ENCODE measurements around the gene OSBPL3. TPM values are rescaled to one million over a fixed set of nuclear protein-coding genes. Genes with fewer than 3 reads are reported as not detected.

Gene OSBPL3
- total RNA-seq, 1 donor: 9.3 TPM

DNA sequence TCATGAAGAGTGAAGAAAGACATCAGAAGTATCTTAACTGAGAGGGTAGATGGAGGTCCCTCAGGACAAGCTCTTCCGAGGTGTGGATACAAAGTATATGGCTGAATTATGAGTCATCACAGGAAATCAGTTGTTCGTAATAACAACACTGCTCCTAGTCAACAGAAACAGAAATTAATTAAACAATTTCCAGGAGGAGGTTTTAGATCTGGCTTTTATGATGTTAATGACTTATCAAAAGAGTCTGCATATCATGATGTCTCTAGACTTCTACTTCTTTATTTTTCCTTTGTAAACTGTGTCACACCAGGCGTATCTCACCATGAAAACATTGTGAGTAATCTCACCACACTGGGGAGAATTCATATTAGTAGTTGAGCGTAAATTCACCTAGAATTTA, 31.2 kb downstream of the OSBPL3 start:
- no peaks in the 10 kb centered on the region for H3K9me3 ChIP-seq (ENCODE audit: low read depth, low read length)
- H3K4me3 ChIP-seq (ENCODE audit: low read length): no peak overlapping the region
- H3K4me1 ChIP-seq (ENCODE audit: insufficient read depth, low read length): no peaks in the 10 kb centered on the region
- H3K27me3 ChIP-seq (ENCODE audit: insufficient read depth, low read length): no peaks in the 10 kb centered on the region

DNA sequence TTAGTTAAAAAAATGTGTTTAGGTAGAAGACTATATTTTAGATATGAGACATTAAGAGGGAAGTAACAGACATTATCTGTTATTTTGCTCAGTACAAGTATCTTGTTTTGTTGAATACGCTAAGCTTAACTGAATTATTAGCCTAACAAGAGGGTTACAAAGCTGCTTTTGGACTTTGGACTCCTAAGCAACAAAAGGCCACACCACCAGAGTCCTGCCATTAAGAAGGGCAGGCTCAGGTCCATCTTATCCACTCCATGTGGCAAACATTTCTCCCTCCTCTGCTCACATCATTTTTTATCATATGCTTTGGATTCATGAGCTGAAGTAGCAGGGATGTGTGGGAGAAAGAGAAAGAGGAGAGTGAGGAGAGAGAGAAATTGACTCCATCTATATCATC, 33.5 kb downstream of the OSBPL3 start:
- no peaks in the 10 kb centered on the region for H3K9me3 ChIP-seq (ENCODE audit: low read depth, low read length)
- H3K27me3 ChIP-seq (ENCODE audit: insufficient read depth, low read length): no peaks in the 10 kb centered on the region
- H3K4me3 ChIP-seq (ENCODE audit: low read length): no peak overlapping the region
- no peaks in the 10 kb centered on the region for H3K4me1 ChIP-seq (ENCODE audit: insufficient read depth, low read length)

DNA sequence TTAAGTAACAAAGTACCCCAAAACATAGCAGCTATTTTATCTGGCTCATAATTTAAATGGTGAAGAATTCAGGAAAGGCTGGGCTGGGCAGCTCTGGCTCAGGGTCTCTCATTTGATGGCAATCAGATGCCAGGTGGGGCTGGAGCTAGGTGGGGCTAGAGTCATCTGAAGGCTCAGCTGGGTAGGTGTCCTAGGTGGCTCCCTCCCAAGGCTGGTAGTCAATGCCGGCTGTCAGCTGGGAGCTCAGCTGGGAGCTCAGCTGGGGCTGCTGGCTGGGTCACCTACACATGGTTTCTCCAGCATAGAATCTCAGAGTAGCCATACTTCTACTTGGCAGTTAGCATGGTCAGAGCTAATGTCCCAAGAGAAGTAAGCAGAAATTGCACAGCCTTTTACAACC, 34.1 kb downstream of the OSBPL3 start:
- no peak overlapping the region for H3K4me3 ChIP-seq (ENCODE audit: low read length)
- H3K4me1 ChIP-seq (ENCODE audit: insufficient read depth, low read length): no peaks in the 10 kb centered on the region
- H3K9me3 ChIP-seq (ENCODE audit: low read depth, low read length): no peaks in the 10 kb centered on the region
- no peaks in the 10 kb centered on the region for H3K27me3 ChIP-seq (ENCODE audit: insufficient read depth, low read length)

GRCh38 chr7:24943096-24943948, 36.7 kb downstream of the OSBPL3 start:
- Histone ChIP-seq H3K4me3 (ENCODE audit: low read length) (no peak overlapping the region), H3K27me3 (ENCODE audit: insufficient read depth, low read length) (no peaks in the 10 kb centered on the region), H3K4me1 (ENCODE audit: insufficient read depth, low read length) (peaks cover 20% of the 10 kb centered on the region), H3K9me3 (ENCODE audit: low read depth, low read length) (no peaks in the 10 kb centered on the region)

- Histone ChIP-seq H3K4me1 (ENCODE audit: insufficient read depth, low read length) (peaks cover 20% of the 10 kb centered on the region), H3K27me3 (ENCODE audit: insufficient read depth, low read length) (no peaks in the 10 kb centered on the region), H3K9me3 (ENCODE audit: low read depth, low read length) (no peaks in the 10 kb centered on the region), H3K4me3 (ENCODE audit: low read length) (no peak overlapping the region)
Measured at GRCh38 chr7:24942226-24942625, 37.8 kb downstream of the OSBPL3 start.

GRCh38 chr7:24939416-24939815, 40.6 kb downstream of the OSBPL3 start:
- Histone ChIP-seq H3K27me3 (ENCODE audit: insufficient read depth, low read length) (no peaks in the 10 kb centered on the region), H3K4me3 (ENCODE audit: low read length) (no peak overlapping the region), H3K4me1 (ENCODE audit: insufficient read depth, low read length) (peaks cover 25% of the 10 kb centered on the region), H3K9me3 (ENCODE audit: low read depth, low read length) (no peaks in the 10 kb centered on the region)

DNA sequence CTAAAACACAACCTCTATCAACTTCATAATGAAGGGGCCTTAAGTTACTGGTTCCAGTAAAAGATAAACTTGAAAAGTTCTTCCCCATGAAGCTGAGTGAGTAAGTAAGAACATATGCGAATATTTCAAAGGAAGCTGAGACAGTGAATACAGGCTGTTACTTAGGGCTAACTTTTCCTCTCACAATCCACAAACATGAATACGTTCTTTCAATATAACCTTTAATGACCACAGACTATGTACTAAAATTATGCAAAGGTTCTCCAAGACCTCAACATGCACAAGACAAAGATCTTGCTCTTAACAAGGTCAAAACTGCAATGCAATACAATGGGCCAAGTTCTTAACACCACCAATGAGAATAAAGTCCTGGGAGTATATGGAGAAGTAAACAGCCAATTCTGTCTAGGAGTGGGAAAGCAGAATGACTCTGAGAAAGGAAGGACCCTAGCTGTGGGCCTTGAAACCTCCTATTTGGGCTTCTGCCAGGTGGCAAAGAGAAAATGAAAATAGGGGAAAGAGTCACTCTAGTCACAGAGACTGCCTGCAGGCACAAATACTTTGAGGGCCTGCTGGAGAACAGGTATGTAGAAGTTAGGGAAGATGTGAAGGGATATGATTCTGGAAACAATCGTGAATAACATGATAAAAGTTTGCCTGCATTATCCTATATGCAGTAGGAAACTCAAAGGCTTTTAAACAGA, 43.7 kb downstream of the OSBPL3 start:
- H3K9me3 ChIP-seq (ENCODE audit: low read depth, low read length): no peaks in the 10 kb centered on the region
- H3K4me3 ChIP-seq (ENCODE audit: low read length): no peak overlapping the region
- H3K27me3 ChIP-seq (ENCODE audit: insufficient read depth, low read length): no peaks in the 10 kb centered on the region
- peaks cover 35% of the 10 kb centered on the region for H3K4me1 ChIP-seq (ENCODE audit: insufficient read depth, low read length)

DNA sequence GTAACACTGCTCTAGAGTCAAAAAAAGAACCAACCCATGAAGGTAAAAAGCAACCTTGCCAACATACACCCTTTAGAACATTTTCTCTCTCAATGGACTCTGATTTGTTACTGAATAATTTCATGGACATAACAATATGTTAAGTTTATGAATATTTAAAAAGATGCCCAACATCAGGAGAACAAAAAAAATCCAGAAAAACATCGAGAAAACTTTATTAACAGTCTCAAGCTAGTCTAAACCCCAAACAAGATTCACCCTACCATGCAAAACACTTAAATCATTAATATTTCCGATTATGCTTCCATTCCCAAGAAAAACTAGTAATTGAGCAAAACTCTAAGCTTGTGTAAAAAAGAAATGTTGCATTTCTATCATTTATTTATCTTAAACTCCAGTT, 46.7 kb downstream of the OSBPL3 start:
- H3K27me3 ChIP-seq (ENCODE audit: insufficient read depth, low read length): no peaks in the 10 kb centered on the region
- H3K4me1 ChIP-seq (ENCODE audit: insufficient read depth, low read length): peaks cover 15% of the 10 kb centered on the region
- H3K4me3 ChIP-seq (ENCODE audit: low read length): no peak overlapping the region
- no peaks in the 10 kb centered on the region for H3K9me3 ChIP-seq (ENCODE audit: low read depth, low read length)

DNA sequence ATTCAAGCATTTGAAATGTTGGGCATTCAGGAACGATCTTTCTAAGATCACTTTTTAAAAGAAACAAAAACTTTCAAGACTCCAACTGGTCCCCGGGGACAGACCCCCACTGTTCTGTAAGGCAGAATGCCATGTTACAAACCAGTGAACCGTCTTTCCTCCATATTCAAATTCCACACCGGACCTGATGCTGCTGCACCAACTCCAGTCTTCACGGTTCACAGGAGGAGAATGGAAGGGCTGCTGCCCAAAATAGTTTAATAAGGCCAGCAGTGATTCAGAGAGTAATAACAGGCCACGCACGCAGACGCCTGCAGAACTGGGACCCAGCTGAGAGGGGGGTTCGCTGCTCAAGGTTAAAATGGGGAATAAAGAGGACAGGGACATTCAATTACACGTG, 47.2 kb downstream of the OSBPL3 start:
- Histone ChIP-seq H3K4me3 (ENCODE audit: low read length) (no peak overlapping the region), H3K9me3 (ENCODE audit: low read depth, low read length) (no peaks in the 10 kb centered on the region), H3K27me3 (ENCODE audit: insufficient read depth, low read length) (no peaks in the 10 kb centered on the region), H3K4me1 (ENCODE audit: insufficient read depth, low read length) (peaks cover 15% of the 10 kb centered on the region)

GRCh38 chr7:24932389-24932788, 47.6 kb downstream of the OSBPL3 start:
- Histone ChIP-seq H3K27me3 (ENCODE audit: insufficient read depth, low read length) (no peaks in the 10 kb centered on the region), H3K4me1 (ENCODE audit: insufficient read depth, low read length) (peaks cover 15% of the 10 kb centered on the region), H3K9me3 (ENCODE audit: low read depth, low read length) (no peaks in the 10 kb centered on the region), H3K4me3 (ENCODE audit: low read length) (no peak overlapping the region)

DNA sequence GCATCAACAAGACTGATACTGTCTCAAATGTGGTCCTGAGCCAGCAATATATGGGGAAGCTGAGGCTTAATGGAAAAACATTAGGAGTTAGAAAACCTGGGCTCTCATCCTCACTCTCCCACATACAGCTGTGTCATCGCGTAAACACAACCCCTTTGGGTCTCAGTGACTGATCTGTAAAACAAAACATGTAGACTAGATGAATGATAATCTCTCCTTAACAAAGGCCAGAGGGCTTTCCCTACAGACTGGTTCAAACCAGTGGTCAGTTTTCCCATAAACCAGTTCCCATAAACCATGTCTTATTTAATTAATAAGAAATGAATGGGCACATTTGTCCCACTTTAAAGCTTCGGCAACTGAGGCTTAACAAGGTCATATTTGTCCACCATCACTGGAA, 48.1 kb downstream of the OSBPL3 start:
- peaks cover 15% of the 10 kb centered on the region for H3K4me1 ChIP-seq (ENCODE audit: insufficient read depth, low read length)
- no peak overlapping the region for H3K4me3 ChIP-seq (ENCODE audit: low read length)
- H3K9me3 ChIP-seq (ENCODE audit: low read depth, low read length): no peaks in the 10 kb centered on the region
- H3K27me3 ChIP-seq (ENCODE audit: insufficient read depth, low read length): no peaks in the 10 kb centered on the region

- Histone ChIP-seq H3K4me3 (ENCODE audit: low read length) (no peak overlapping the region), H3K27me3 (ENCODE audit: insufficient read depth, low read length) (no peaks in the 10 kb centered on the region), H3K9me3 (ENCODE audit: low read depth, low read length) (no peaks in the 10 kb centered on the region), H3K4me1 (ENCODE audit: insufficient read depth, low read length) (peaks cover 10% of the 10 kb centered on the region)
Measured at GRCh38 chr7:24930856-24931255, 49.1 kb downstream of the OSBPL3 start.

DNA sequence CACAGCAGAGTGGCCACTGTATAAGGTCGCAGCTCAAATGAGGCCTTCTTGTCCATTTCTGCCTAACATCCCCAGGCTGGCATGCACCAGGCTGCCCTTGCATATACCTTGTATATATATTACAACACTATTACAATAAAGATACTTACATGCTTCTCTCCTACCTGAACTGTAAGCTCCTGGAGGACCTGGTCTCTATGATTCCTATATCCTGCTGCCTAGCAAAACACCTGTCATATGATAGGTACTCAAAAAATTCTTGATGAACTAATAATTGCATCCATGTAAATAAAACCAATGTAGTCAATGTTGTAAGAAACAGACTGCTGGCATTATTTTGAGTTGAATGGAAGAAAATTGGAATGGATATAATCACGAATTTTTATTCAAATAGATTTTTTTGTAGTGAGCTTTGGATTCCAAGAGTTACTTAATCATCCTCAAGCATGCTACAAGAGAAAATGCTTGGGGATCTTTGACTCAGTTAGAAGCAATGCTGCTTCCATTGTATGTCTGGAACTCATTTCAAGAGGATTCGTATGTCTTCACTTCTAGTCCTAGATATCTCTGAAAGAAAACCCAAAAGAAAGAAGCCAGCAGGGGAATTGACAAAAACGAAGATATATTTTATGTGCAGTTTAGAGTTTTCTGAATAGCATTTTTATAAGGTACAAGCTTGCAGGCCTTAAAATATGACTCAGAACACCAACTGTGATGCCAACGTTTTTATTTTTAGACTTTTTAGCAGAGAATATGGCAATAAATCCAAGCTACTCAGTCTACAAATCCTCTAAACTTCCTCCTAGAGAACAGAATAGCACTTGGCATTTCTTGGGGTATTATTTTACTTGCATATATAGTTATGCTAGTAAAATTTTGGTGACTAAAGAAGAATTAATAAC, 53.1 kb downstream of the OSBPL3 start:
- Histone ChIP-seq H3K9me3 (ENCODE audit: low read depth, low read length) (no peaks in the 10 kb centered on the region), H3K4me3 (ENCODE audit: low read length) (no peak overlapping the region), H3K4me1 (ENCODE audit: insufficient read depth, low read length) (peaks cover 15% of the 10 kb centered on the region), H3K27me3 (ENCODE audit: insufficient read depth, low read length) (no peaks in the 10 kb centered on the region)

DNA sequence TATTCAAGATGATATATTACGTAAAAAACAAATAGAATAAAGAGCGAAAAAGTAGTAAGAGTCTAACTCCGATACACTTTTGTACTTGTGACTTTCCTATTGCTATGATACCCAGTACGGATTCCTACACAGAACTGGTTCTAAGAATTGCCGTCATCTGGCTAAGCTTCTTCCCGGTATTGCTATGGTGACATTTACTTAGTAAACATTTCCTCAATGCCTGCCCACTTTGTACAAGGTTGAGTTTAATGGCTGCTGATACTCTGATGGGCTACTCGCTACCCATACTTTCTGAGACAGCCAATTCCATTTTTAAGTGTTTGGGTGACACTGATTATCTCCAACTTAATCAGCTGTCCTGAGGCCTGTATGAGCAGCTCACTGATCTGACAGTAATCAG, 55.6 kb downstream of the OSBPL3 start:
- Histone ChIP-seq H3K4me3 (ENCODE audit: low read length) (no peak overlapping the region), H3K27me3 (ENCODE audit: insufficient read depth, low read length) (no peaks in the 10 kb centered on the region), H3K9me3 (ENCODE audit: low read depth, low read length) (no peaks in the 10 kb centered on the region), H3K4me1 (ENCODE audit: insufficient read depth, low read length) (peaks cover 21% of the 10 kb centered on the region)
